SK-N-SH (cell line): ENCODE results near the gene TGFBR3.

ENCODE experiments used
- CTCF ChIP-seq: fragments of 200-600 bp; sonication (generic); IDR thresholded peaks from 2 replicates; pipeline ENCODE4 v1.6.1; 2017; ENCODE audit warnings: antibody characterized with exemption, mild to moderate bottlenecking, moderate library complexity
- GABPA ChIP-seq: IDR thresholded peaks from 2 replicates; pipeline ENCODE4 v1.4.0; 2012; ENCODE audit warnings: low read depth, mild to moderate bottlenecking

- TF ChIP-seq CTCF (no peak), GABPA (no peak)
These were observed 138.3 kb downstream of the TGFBR3 start for GRCh38 chr1:91747666-91748065.
